Thoracic aorta (tissue), 2 donors: ENCODE measurements around the gene NRARP. TPM values are rescaled to one million over a fixed set of nuclear protein-coding genes. Genes with fewer than 3 reads are reported as not detected.

Experiments
- ATAC-seq: fragments of 150-250 bp; one replicate; pipeline ENCODE4 v1.8.0; 2017; ENCODE audit warnings: low read depth; ENCODE audit not compliant: insufficient number of reproducible peaks, low FRiP score
- DNase-seq: peaks from one replicate; pipeline ENCODE4 v3.0.0-alpha.2; 2020; ENCODE audit warnings: low spot score
- H3K27ac ChIP-seq, 2 donors: fragments of 200-600 bp; sonication (generic); 1 replicate in 1 of 2; 2 replicates in 1 of 2; pipeline ENCODE4 v1.5.1; 2016; ENCODE audit warnings: mild to moderate bottlenecking in 2 of 2, moderate library complexity in 2 of 2
- H3K27me3 ChIP-seq: fragments of 200-600 bp; sonication (generic); replicated peaks from 2 replicates; pipeline ENCODE4 v1.6.0; 2016; ENCODE audit warnings: mild to moderate bottlenecking; ENCODE audit not compliant: insufficient read depth
- H3K36me3 ChIP-seq: fragments of 200-600 bp; sonication (generic); one replicate; pipeline ENCODE4 v1.5.1; 2016
- H3K4me1 ChIP-seq, 2 donors: fragments of 200-600 bp; sonication (generic); 1 replicate in 1 of 2; 2 replicates in 1 of 2; pipeline versions ENCODE4 v1.5.1 to v1.6.0; 2016; ENCODE audit warnings: low read depth in 2 of 2, mild to moderate bottlenecking in 1 of 2; ENCODE audit not compliant: control insufficient read depth in 1 of 2
- H3K4me3 ChIP-seq: fragments of 200-600 bp; sonication (generic); 2 replicates; pipeline ENCODE4 v1.5.1; 2016; ENCODE audit warnings: mild to moderate bottlenecking
- H3K9me3 ChIP-seq: fragments of 200-600 bp; sonication (generic); 2 replicates; pipeline ENCODE4 v1.5.1; 2016
- total RNA-seq, 2 donors: library from RNA; depleted of rRNA; stranded (reverse); fragments of >200 nt; gene quantifications; one replicate each; pipeline versions ENCODE4 v1.1.0 to v1.2.3, GENCODE V29; 2016
- TF ChIP-seq, protein P1 (sequence below): fragments of 200-600 bp; sonication (generic); IDR thresholded peaks from one replicate; pipeline ENCODE4 v1.5.1; 2019; ENCODE audit warnings: antibody characterized with exemption

The NRARP gene
- total RNA-seq, 2 donors from 2014 or later: 8.5 to 16.9 TPM

DNA sequence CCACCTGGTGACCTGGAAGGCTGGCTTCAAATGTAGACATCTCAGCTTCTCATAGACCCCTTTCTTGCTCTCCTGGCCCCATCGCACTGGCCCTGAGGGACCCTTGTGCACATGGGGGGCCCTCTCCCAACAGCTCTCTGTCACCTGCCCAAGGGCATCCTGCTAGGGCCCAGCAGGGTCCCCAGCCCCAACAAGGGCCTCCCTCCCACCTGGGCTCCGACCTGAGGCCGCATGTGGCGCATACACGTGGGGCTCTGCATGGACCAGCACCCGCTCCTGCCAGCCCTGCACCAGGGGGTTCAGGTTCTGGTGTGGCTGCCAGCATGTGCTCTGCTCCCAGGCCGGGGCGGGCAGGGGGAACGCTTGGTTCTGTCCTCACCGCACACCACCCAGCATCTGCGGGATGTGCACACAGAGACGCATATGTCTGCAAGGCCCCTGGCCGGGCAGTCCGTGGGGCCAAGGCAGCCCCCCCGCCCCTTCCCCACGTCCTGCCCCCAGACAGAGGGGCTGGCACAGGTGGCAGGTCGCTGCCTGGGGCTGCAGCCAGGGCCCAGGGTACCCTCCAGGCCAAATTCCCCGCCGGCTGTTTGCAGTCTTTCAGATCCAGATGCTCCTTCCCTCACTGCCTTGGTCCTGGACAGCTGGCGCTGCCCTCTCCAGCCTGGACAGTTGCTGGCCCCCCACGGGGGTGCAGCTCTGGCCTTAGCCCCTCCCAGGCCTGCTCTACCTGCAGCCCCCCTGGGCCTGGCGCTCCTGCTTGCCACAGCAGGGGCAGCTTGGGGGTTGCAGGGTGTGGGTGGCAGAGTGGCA, 17.9 kb upstream of the NRARP start:
- Histone ChIP-seq H3K4me1 (peaks cover 4 to 17% of the 10 kb centered on the region in 2 donors), H3K9me3 (no peaks in the 10 kb centered on the region), H3K27me3 (no peaks in the 10 kb centered on the region), H3K36me3 (no peaks in the 10 kb centered on the region), H3K4me3 (no peak overlapping the region), H3K27ac (no peak overlapping the region)
- ATAC-seq (no peak), DNase-seq (no peak)
- TF ChIP-seq, protein P1, sequence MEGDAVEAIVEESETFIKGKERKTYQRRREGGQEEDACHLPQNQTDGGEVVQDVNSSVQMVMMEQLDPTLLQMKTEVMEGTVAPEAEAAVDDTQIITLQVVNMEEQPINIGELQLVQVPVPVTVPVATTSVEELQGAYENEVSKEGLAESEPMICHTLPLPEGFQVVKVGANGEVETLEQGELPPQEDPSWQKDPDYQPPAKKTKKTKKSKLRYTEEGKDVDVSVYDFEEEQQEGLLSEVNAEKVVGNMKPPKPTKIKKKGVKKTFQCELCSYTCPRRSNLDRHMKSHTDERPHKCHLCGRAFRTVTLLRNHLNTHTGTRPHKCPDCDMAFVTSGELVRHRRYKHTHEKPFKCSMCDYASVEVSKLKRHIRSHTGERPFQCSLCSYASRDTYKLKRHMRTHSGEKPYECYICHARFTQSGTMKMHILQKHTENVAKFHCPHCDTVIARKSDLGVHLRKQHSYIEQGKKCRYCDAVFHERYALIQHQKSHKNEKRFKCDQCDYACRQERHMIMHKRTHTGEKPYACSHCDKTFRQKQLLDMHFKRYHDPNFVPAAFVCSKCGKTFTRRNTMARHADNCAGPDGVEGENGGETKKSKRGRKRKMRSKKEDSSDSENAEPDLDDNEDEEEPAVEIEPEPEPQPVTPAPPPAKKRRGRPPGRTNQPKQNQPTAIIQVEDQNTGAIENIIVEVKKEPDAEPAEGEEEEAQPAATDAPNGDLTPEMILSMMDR: no peak

DNA sequence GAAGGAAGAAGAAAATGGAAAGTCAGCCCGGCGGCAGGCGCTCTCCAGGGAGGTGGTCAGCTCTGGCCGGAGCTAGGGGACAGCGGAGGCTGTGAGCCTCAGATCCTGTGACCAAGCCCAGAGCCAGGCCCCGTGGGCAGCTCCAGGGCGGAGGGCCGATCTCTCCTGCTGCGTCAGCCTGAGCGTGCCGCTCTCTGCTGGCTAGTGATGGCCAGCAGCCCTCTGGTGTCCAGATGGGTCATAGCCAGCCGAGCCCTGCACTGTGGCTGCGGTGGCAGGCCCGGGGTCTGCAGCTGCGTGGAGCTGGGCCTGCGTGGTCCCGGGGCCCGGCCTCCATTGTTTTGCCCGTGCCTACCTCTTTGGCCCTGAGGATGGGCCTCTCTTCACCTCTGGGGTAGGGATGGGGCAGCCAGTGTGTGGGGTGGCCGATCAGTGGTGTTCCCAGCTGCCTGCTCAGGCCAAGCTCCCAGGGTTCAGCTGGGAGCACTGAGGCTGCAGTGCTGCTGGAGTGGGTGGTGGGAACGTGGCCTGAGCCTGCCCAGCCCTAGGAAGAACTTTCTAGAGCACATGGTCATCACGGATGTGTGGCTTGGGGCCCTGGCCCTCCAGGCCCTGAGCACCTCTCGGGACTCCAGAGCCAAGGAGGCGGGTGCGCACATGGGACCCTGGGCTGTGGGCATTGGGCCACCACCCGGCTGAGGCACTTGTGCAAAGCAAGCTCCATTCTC, 17.1 kb upstream of the NRARP start:
- TF ChIP-seq, protein P1: peak; percentile 20
- H3K9me3 ChIP-seq: no peaks in the 10 kb centered on the region
- H3K27ac ChIP-seq: no peak overlapping the region
- peaks cover 4 to 17% of the 10 kb centered on the region in 2 donors for H3K4me1 ChIP-seq
- DNase-seq: no peak
- no peaks in the 10 kb centered on the region for H3K36me3 ChIP-seq
- peak overlapping the region; percentile 49 for H3K4me3 ChIP-seq
- no peak for ATAC-seq
- H3K27me3 ChIP-seq: no peaks in the 10 kb centered on the region

DNA sequence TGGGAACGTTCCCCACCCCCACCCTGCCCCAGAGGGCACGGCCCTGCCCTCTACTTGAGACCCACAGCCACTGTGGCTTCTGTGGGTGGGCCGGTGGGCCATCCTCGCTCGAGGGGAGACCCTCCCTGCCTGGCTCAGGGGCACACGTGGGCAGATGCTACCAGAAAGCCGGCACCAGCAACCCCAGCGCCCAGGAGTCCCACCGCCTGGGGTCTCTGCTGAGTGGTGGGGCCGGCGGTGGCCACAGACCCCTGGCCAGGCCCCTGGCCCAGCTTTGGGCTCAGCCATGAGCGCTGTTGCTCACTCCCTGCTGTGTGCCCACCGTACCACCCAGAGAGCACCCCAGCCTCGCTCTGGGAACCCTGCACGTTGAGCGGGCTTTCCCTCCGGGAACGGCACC, 16.5 kb upstream of the NRARP start:
- Histone ChIP-seq H3K36me3 (no peaks in the 10 kb centered on the region), H3K27me3 (no peaks in the 10 kb centered on the region), H3K27ac (no peak overlapping the region), H3K4me3 (peak overlapping the region; percentile 49), H3K4me1 (peaks cover 4 to 17% of the 10 kb centered on the region in 2 donors), H3K9me3 (no peaks in the 10 kb centered on the region)
- ATAC-seq: no peak
- TF ChIP-seq, protein P1: no peak
- DNase-seq: no peak

DNA sequence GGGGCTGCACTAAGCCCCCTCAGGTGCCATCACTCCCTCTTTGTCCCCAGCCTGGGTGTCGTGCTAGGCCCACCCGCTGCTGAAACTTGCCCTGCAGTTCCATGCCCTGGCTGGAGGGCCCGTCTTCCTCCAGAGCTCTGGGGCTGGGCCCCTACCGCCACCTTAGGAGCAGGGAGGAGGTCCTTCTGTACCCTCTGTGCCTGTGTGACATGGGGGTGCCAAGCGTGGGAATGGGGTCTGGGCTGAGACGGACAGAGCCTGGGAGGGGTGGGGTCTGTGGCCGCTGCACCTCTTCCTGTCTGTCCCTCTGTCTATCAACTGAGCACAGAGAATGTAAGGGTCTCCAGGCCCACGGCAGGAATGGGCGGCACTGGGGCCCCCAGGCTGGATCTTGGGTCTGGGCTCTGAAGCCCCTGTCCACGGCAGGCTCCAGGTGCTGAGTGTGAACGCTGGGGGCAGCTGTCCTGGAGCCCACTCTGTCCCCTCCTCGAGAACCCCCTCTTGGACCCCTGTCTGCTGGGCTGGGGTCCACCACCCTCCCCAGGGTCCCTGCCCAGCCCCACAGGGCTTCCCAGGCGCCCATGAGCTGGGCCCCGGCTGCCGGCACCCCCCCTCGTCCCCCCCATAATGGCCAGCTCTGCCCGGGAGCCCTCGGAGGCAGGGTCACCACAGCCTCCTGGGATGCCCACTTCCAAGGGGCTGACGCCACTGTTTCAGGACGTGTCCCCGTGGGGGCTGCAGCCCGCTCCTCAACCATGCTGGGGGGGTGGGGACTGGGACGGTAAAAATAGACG, 15.8 kb upstream of the NRARP start:
- Histone ChIP-seq H3K9me3 (no peaks in the 10 kb centered on the region), H3K4me3 (no peak overlapping the region), H3K4me1 (peaks cover 4 to 17% of the 10 kb centered on the region in 2 donors), H3K36me3 (no peaks in the 10 kb centered on the region), H3K27me3 (no peaks in the 10 kb centered on the region), H3K27ac (no peak overlapping the region)
- DNase-seq (no peak), ATAC-seq (no peak)
- TF ChIP-seq, protein P1: no peak
